Measurements from ENCODE around the gene TSPAN6. TPM values are rescaled to one million over a fixed set of nuclear protein-coding genes. Genes with fewer than 3 reads are reported as not detected.

Gene TSPAN6
- total RNA-seq, 1 experiment from 2014 or later: 7.2 TPM

DNA sequence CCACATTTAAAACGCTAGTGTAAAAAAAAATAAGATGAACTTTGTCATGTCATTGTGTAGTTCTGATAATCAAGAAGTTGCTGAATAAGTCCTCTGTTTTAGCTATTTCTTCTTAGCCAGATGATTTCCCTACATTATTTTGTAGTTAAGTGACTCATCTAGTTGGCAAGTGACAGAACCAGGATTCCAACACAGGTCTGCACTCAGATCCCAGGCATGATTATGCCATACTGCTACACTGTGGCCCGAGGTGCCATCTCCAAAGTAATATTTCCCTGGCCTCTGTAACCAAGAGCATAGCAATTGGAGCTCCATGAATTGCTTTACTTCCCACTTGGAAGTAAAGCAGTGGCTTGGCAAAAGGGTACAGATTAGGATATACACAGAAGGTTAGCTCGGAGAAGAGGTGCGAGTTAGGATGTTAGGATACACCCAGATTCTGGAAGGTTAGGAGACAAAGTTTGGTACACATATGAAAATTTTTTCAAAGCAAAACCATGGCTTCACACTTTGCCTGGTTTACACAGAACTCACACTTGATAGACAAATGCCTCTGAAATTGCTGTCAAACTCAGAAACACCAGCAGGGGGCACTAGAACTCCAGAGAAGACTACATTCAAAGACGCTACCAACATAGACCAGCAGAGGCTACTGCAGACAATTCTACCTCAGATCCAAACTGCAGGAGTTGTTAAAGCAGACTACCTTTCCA, 48.8 kb upstream of the TSPAN6 start:
- BruUV-seq (replicated peaks): no TSS peak
- in situ Hi-C loops (cut with HindIII; ENCODE audit: low pct_unique_long_range_greater_than_20kb, low sequenced_read_pairs): no loop called here
- ChIA-PET POLR2A (no interaction called here), CTCF (interaction anchor here (0.6 to 1.8 kb wide), 4 partner anchors 14 to 101 kb away, joined by 3 to 18 read pairs (median 6); partner anchors contain the start of gene TNMD)
- no peaks in the 10 kb centered on the region for H3K4me1 ChIP-seq (ENCODE audit: control insufficient read depth, insufficient read depth, low read length)
- TF ChIP-seq SIN3A (IDR thresholded peaks at IDR 0.05; ENCODE audit: borderline replicate concordance, insufficient read depth, low read depth, low read length) (no peak), TCF7L2 (IDR thresholded peaks at IDR 0.05; ENCODE audit: low read depth, low read length) (no peak), POLR2AphosphoS5 (IDR thresholded peaks at IDR 0.05; ENCODE audit: low read depth, low read length) (no peak)
- TF ChIP-seq, protein P1, sequence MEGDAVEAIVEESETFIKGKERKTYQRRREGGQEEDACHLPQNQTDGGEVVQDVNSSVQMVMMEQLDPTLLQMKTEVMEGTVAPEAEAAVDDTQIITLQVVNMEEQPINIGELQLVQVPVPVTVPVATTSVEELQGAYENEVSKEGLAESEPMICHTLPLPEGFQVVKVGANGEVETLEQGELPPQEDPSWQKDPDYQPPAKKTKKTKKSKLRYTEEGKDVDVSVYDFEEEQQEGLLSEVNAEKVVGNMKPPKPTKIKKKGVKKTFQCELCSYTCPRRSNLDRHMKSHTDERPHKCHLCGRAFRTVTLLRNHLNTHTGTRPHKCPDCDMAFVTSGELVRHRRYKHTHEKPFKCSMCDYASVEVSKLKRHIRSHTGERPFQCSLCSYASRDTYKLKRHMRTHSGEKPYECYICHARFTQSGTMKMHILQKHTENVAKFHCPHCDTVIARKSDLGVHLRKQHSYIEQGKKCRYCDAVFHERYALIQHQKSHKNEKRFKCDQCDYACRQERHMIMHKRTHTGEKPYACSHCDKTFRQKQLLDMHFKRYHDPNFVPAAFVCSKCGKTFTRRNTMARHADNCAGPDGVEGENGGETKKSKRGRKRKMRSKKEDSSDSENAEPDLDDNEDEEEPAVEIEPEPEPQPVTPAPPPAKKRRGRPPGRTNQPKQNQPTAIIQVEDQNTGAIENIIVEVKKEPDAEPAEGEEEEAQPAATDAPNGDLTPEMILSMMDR (IDR thresholded peaks at IDR 0.05): peak; percentile 85
- TF ChIP-seq, protein P2, sequence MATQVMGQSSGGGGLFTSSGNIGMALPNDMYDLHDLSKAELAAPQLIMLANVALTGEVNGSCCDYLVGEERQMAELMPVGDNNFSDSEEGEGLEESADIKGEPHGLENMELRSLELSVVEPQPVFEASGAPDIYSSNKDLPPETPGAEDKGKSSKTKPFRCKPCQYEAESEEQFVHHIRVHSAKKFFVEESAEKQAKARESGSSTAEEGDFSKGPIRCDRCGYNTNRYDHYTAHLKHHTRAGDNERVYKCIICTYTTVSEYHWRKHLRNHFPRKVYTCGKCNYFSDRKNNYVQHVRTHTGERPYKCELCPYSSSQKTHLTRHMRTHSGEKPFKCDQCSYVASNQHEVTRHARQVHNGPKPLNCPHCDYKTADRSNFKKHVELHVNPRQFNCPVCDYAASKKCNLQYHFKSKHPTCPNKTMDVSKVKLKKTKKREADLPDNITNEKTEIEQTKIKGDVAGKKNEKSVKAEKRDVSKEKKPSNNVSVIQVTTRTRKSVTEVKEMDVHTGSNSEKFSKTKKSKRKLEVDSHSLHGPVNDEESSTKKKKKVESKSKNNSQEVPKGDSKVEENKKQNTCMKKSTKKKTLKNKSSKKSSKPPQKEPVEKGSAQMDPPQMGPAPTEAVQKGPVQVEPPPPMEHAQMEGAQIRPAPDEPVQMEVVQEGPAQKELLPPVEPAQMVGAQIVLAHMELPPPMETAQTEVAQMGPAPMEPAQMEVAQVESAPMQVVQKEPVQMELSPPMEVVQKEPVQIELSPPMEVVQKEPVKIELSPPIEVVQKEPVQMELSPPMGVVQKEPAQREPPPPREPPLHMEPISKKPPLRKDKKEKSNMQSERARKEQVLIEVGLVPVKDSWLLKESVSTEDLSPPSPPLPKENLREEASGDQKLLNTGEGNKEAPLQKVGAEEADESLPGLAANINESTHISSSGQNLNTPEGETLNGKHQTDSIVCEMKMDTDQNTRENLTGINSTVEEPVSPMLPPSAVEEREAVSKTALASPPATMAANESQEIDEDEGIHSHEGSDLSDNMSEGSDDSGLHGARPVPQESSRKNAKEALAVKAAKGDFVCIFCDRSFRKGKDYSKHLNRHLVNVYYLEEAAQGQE (IDR thresholded peaks at IDR 0.05; ENCODE audit: insufficient read depth in 1 of 2, low read depth in 2 of 2, low read length in 1 of 2): no peak
- no peak overlapping the region for H3K4me3 ChIP-seq (ENCODE audit: low read depth in 2 of 2, low read length in 2 of 2)
- H3K9me3 ChIP-seq (ENCODE audit: control insufficient read depth, insufficient read depth, low read depth, low read length): no peaks in the 10 kb centered on the region
- DNase-seq (ENCODE audit: low read depth, low spot score): peak; percentile 74
- H3K27me3 ChIP-seq (ENCODE audit: control insufficient read depth, insufficient read depth, low read length): peaks cover 2% of the 10 kb centered on the region; the same call in 1 of the 2 replicates
- ATAC-seq: peak; percentile 94
- intact Hi-C loops (cut with micrococcal nuclease; ENCODE audit: unreplicated experiment): loop anchor here (1.0 kb wide), 1 partner anchor 83 kb away; no protein-coding TSS in a partner anchor
- no peaks in the 10 kb centered on the region for H3K36me3 ChIP-seq (ENCODE audit: control insufficient read depth, insufficient read depth, low read length)
- no peak overlapping the region for H3K27ac ChIP-seq (ENCODE audit: low read length)

GRCh38 chrX:100682939-100683338, 46.3 kb upstream of the TSPAN6 start:
- no peak for DNase-seq (ENCODE audit: low read depth, low spot score)
- intact Hi-C loops (cut with micrococcal nuclease; ENCODE audit: unreplicated experiment) (no loop called here), in situ Hi-C loops (cut with HindIII; ENCODE audit: low pct_unique_long_range_greater_than_20kb, low sequenced_read_pairs) (no loop called here)
- ATAC-seq: no peak
- TF ChIP-seq, protein P2 (IDR thresholded peaks at IDR 0.05; ENCODE audit: insufficient read depth in 1 of 2, low read depth in 2 of 2, low read length in 1 of 2): no peak
- TF ChIP-seq, protein P1 (IDR thresholded peaks at IDR 0.05): no peak
- TF ChIP-seq TCF7L2 (IDR thresholded peaks at IDR 0.05; ENCODE audit: low read depth, low read length): no peak
- TF ChIP-seq POLR2AphosphoS5 (IDR thresholded peaks at IDR 0.05; ENCODE audit: low read depth, low read length): no peak
- no peak for TF ChIP-seq SIN3A (IDR thresholded peaks at IDR 0.05; ENCODE audit: borderline replicate concordance, insufficient read depth, low read depth, low read length)
- Histone ChIP-seq H3K27ac (ENCODE audit: low read length) (no peak overlapping the region), H3K4me3 (ENCODE audit: low read depth in 2 of 2, low read length in 2 of 2) (no peak overlapping the region), H3K36me3 (ENCODE audit: control insufficient read depth, insufficient read depth, low read length) (no peaks in the 10 kb centered on the region), H3K27me3 (ENCODE audit: control insufficient read depth, insufficient read depth, low read length) (no peaks in the 10 kb centered on the region), H3K4me1 (ENCODE audit: control insufficient read depth, insufficient read depth, low read length) (no peaks in the 10 kb centered on the region), H3K9me3 (ENCODE audit: control insufficient read depth, insufficient read depth, low read depth, low read length) (no peaks in the 10 kb centered on the region)
- CTCF ChIA-PET: interaction anchor here (2.4 kb wide), 1 partner anchor 86 kb away, joined by 8 read pairs; no protein-coding TSS in a partner anchor
- BruUV-seq (replicated peaks): no TSS peak
- POLR2A ChIA-PET: no interaction called here
